ENCODE measurements around the gene POP5. TPM values are rescaled to one million over a fixed set of nuclear protein-coding genes. Genes with fewer than 3 reads are reported as not detected.
A peak's percentile ranks its signal among the peaks of the same experiment; 100 is the strongest.
"Not testable (repeated sequence)": the region's sequence is repeated elsewhere in the genome, so short reads cannot be mapped to it uniquely, and the experiment has no call there.

POP5 gene
- total RNA-seq, 1 experiment from 2014 or later, result 81.0 TPM

- H3K27ac Mint-ChIP-seq (ENCODE audit: unreplicated experiment), result peak overlapping the region; percentile 96
- DNase-seq, result peak; percentile 67
- intact Hi-C loops (cut with micrococcal nuclease; ENCODE audit: unreplicated experiment), result loop anchor here (5.0 kb wide), 1 partner anchor 38 kb away; the partner anchor contains the start of gene DYNLL1
These were observed 46.2 kb downstream of the POP5 start for GRCh38 chr12:120534703-120535655.

GRCh38 chr12:120534203-120534702, 46.9 kb downstream of the POP5 start, which contains the start of gene RNF10:
Gene RNF10, plus strand, starts transcription at chr12:120534356. Its CDS starts 456 bp downstream, at chr12:120534812.
- Mint-ChIP-seq H3K4me3 (ENCODE audit: low read depth, unreplicated experiment) (peak within 1 kb of the TSS; percentile 98), H3K27me3 (ENCODE audit: unreplicated experiment) (no peaks in the 10 kb centered on the region), H3K36me3 (ENCODE audit: insufficient read depth, unreplicated experiment) (peaks cover 46% of the 10 kb centered on the region), H3K27ac (ENCODE audit: unreplicated experiment) (peak within 1 kb of the TSS; percentile 96), H3K9me3 (ENCODE audit: low read depth, unreplicated experiment) (no peaks in the 10 kb centered on the region), H3K4me1 (ENCODE audit: low read depth, unreplicated experiment) (peaks cover 18% of the 10 kb centered on the region)
- BruUV-seq (replicated peaks), result no TSS peak
- CTCF ChIA-PET, result no interaction called here
- peak; percentile 80 for DNase-seq
- intact Hi-C loops (cut with micrococcal nuclease; ENCODE audit: unreplicated experiment), result no loop called here
- TF ChIP-seq CTCF (IDR thresholded peaks at IDR 0.05; ENCODE audit: unreplicated experiment), result no peak

More at GRCh38 chr12:120534703-120535655, 46.2 kb downstream of the POP5 start:
- Mint-ChIP-seq H3K4me3 (ENCODE audit: low read depth, unreplicated experiment) (peak overlapping the region; percentile 98), H3K4me1 (ENCODE audit: low read depth, unreplicated experiment) (peaks cover 21% of the 10 kb centered on the region), H3K9me3 (ENCODE audit: low read depth, unreplicated experiment) (no peaks in the 10 kb centered on the region), H3K27me3 (ENCODE audit: unreplicated experiment) (no peaks in the 10 kb centered on the region), H3K36me3 (ENCODE audit: insufficient read depth, unreplicated experiment) (peaks cover 39% of the 10 kb centered on the region)
- no peak for TF ChIP-seq CTCF (IDR thresholded peaks at IDR 0.05; ENCODE audit: unreplicated experiment)
- CTCF ChIA-PET, result interaction anchor here (0.6 to 0.7 kb wide), 4 partner anchors 35 to 183 kb away, joined by 4 to 15 read pairs (median 4); no protein-coding TSS in a partner anchor
- TSS peak; percentile 43 for BruUV-seq (replicated peaks)

DNA sequence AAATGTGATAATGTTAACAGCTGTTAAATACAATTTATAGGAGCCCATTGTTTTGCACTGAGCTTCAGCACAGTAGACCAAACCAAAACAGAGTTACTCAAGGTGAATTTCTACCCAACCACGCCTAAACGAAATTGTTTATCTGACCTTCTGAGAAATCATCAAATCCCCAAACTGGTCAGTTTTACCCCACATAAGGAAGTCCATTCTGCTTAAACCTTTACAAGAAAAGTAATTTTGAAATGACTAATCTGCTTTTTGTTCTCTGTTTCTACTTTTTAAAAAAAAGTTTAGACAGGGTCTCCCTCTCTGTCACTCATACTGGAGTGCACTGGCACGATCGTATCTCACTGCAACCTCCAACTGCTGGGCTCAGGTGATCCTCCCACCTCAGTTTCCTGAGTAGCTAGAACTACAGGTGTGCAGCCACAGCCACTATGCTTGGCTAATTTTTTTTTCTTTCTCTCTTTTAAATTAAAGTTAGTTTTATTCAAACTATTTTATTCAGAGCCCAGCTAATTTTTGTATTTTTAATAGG, 48.4 kb downstream of the POP5 start:
- peaks cover 58% of the 10 kb centered on the region for H3K36me3 Mint-ChIP-seq (ENCODE audit: insufficient read depth, unreplicated experiment)
- CTCF ChIA-PET, result no interaction called here

GRCh38 chr12:120530418-120530761, 50.8 kb downstream of the POP5 start:
- H3K27ac Mint-ChIP-seq (ENCODE audit: unreplicated experiment), result peak overlapping the region; percentile 94
- peak overlapping the region; percentile 87 for H3K4me3 Mint-ChIP-seq (ENCODE audit: low read depth, unreplicated experiment)
- DNase-seq; H3K27me3 Mint-ChIP-seq (ENCODE audit: unreplicated experiment); CTCF ChIA-PET; H3K4me1 Mint-ChIP-seq (ENCODE audit: low read depth, unreplicated experiment); BruUV-seq (replicated peaks); intact Hi-C loops (cut with micrococcal nuclease; ENCODE audit: unreplicated experiment); H3K9me3 Mint-ChIP-seq (ENCODE audit: low read depth, unreplicated experiment): not testable (repeated sequence)
- peaks cover 44% of the 10 kb centered on the region for H3K36me3 Mint-ChIP-seq (ENCODE audit: insufficient read depth, unreplicated experiment)

More for the DNA sequence above, 48.4 kb downstream of the POP5 start:
- H3K4me3 Mint-ChIP-seq (ENCODE audit: low read depth, unreplicated experiment), result no peak overlapping the region
- no peak overlapping the region for H3K27ac Mint-ChIP-seq (ENCODE audit: unreplicated experiment)
- no peak for DNase-seq
- TF ChIP-seq CTCF (IDR thresholded peaks at IDR 0.05; ENCODE audit: unreplicated experiment), result no peak
- no peaks in the 10 kb centered on the region for H3K9me3 Mint-ChIP-seq (ENCODE audit: low read depth, unreplicated experiment)
- no TSS peak for BruUV-seq (replicated peaks)
- no peaks in the 10 kb centered on the region for H3K27me3 Mint-ChIP-seq (ENCODE audit: unreplicated experiment)
- intact Hi-C loops (cut with micrococcal nuclease; ENCODE audit: unreplicated experiment), result no loop called here
- H3K4me1 Mint-ChIP-seq (ENCODE audit: low read depth, unreplicated experiment), result peaks cover 3% of the 10 kb centered on the region

Measured in Calu3 (cell line).